ENCODE data around the gene TIMP1.

- TF ChIP-seq TCF7L2 (IDR thresholded peaks at IDR 0.05; ENCODE audit: low read depth, low read length) (no peak), ARNT2 (CRISPR knock-in tag; IDR thresholded peaks at IDR 0.05; ENCODE audit: low read depth) (no peak), BRCA1 (CRISPR knock-in tag; IDR thresholded peaks at IDR 0.05) (no peak), SP2 (CRISPR knock-in tag; IDR thresholded peaks at IDR 0.05) (no peak), NR2F2 (IDR thresholded peaks at IDR 0.05; ENCODE audit: borderline replicate concordance, low read depth) (no peak), ZFP41 (CRISPR knock-in tag; IDR thresholded peaks at IDR 0.05; ENCODE audit: borderline replicate concordance) (no peak), HDAC6 (IDR thresholded peaks at IDR 0.05; ENCODE audit: low read depth, low read length) (no peak), JUNB (CRISPR knock-in tag; IDR thresholded peaks at IDR 0.05; ENCODE audit: borderline replicate concordance) (no peak), AGO1 (IDR thresholded peaks at IDR 0.05; ENCODE audit: low read depth, low read length, poor library complexity, severe bottlenecking) (no peak), MAFF (IDR thresholded peaks at IDR 0.05; ENCODE audit: low read depth, low read length) (no peak), KLF11 (CRISPR knock-in tag; IDR thresholded peaks at IDR 0.05) (no peak)
- TF ChIP-seq, protein P1, sequence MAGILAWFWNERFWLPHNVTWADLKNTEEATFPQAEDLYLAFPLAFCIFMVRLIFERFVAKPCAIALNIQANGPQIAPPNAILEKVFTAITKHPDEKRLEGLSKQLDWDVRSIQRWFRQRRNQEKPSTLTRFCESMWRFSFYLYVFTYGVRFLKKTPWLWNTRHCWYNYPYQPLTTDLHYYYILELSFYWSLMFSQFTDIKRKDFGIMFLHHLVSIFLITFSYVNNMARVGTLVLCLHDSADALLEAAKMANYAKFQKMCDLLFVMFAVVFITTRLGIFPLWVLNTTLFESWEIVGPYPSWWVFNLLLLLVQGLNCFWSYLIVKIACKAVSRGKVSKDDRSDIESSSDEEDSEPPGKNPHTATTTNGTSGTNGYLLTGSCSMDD (CRISPR knock-in tag; IDR thresholded peaks at IDR 0.05), result no peak
- TF ChIP-seq, protein P2, sequence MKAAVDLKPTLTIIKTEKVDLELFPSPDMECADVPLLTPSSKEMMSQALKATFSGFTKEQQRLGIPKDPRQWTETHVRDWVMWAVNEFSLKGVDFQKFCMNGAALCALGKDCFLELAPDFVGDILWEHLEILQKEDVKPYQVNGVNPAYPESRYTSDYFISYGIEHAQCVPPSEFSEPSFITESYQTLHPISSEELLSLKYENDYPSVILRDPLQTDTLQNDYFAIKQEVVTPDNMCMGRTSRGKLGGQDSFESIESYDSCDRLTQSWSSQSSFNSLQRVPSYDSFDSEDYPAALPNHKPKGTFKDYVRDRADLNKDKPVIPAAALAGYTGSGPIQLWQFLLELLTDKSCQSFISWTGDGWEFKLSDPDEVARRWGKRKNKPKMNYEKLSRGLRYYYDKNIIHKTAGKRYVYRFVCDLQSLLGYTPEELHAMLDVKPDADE (CRISPR knock-in tag; IDR thresholded peaks at IDR 0.05), result no peak
Measured at GRCh38 chrX:47561659-47562151, 20.5 kb upstream of the TIMP1 start.

All from HepG2 (cell line).